GM12878 (cell line): Measurements from ENCODE around the gene PIP. TPM values are rescaled to one million over a fixed set of nuclear protein-coding genes. Genes with fewer than 3 reads are reported as not detected.

ENCODE experiments used
- ATAC-seq: fragments of 200-7000 bp; cut with Tn5 transposase; 3 replicates; pipeline ENCODE4 v1.9.1; 2020; ENCODE audit warnings: mild to moderate bottlenecking, moderate library complexity
- BruUV-seq: library from RNA; stranded (reverse); fragments of 400-500 nt; replicated peaks from 2 replicates; lab custom pipeline; 2021; lab: Mats Ljungman, UMichigan
- CTCF ChIA-PET: fragments of 300-600 bp; sonication (Branson Sonifier 250); formaldehyde crosslinking; extraction: SDS; loops from one replicate; lab custom pipeline; 2021; ENCODE audit warnings: inconsistent platforms; lab: Yijun Ruan, JAX
- POLR2A ChIA-PET: fragments of 350-600 bp; formaldehyde crosslinking; extraction: SDS; loops from one replicate; lab custom pipeline; 2021; ENCODE audit warnings: inconsistent platforms; lab: Charles Lee
- RAD21 ChIA-PET: fragments of 300-600 bp; sonication (Branson Sonifier 250); formaldehyde crosslinking; loops from one replicate; lab custom pipeline; 2023; ENCODE audit warnings: antibody characterized with exemption; ENCODE audit not compliant: unreplicated experiment; lab: Charles Lee
- SMC1A ChIA-PET: fragments of 300-600 bp; sonication (Branson Sonifier 250); formaldehyde crosslinking; loops from one replicate; lab custom pipeline; 2023; ENCODE audit not compliant: unreplicated experiment, uncharacterized antibody; lab: Charles Lee
- DNase-seq: peaks from one replicate; pipeline ENCODE4 v3.0.0-alpha.2; 2011; ENCODE audit warnings: low read depth, low spot score
- FAIRE-seq: peaks from 3 replicates; lab custom pipeline; 2011; peaks lifted over from hg19 to GRCh38; lab: Jason Lieb, UNC
- H2AFZ ChIP-seq: 2 replicates; pipeline ENCODE4 v1.6.0; 2011; ENCODE audit warnings: low read depth, low read length, control low read depth; ENCODE audit not compliant: control insufficient read depth
- H3K27ac ChIP-seq: 2 replicates; pipeline ENCODE4 v1.5.1; 2011; ENCODE audit warnings: control low read depth; ENCODE audit not compliant: control insufficient read depth, insufficient read depth
- H3K27me3 ChIP-seq, 2 experiments: replicated peaks in 1 of 2; 2 replicates each; pipeline versions ENCODE4 v1.6.0 to v1.6.1; 2011; ENCODE audit warnings: low read length in 1 of 2; ENCODE audit not compliant: control insufficient read depth in 2 of 2, insufficient read depth in 2 of 2
- H3K36me3 ChIP-seq, 2 experiments: 2 replicates each; pipeline ENCODE4 v1.5.1; 2011; ENCODE audit warnings: low read length in 1 of 2; ENCODE audit not compliant: control insufficient read depth in 2 of 2, insufficient read depth in 2 of 2
- H3K4me1 ChIP-seq: 2 replicates; pipeline ENCODE4 v1.6.1; 2011; ENCODE audit warnings: mild to moderate bottlenecking, low read length, moderate library complexity, mixed read lengths; ENCODE audit not compliant: control insufficient read depth, insufficient read depth
- H3K4me2 ChIP-seq: 2 replicates; pipeline ENCODE4 v1.6.0; 2011; ENCODE audit warnings: control low read depth; ENCODE audit not compliant: control insufficient read depth, insufficient read depth
- H3K4me3 ChIP-seq: fragments of 200-600 bp; sonication (generic); 2 replicates; pipeline ENCODE4 v1.5.1; 2016
- H3K79me2 ChIP-seq: 2 replicates; pipeline ENCODE4 v1.6.0; 2011; ENCODE audit warnings: low read length; ENCODE audit not compliant: control insufficient read depth, insufficient read depth
- H3K9ac ChIP-seq: 2 replicates; pipeline ENCODE4 v1.8.0; 2011; ENCODE audit warnings: low read length, control low read depth, mixed read lengths; ENCODE audit not compliant: control insufficient read depth, insufficient read depth
- H3K9me3 ChIP-seq: replicated peaks from 3 replicates; pipeline ENCODE4 v1.5.1; 2011; ENCODE audit warnings: mild to moderate bottlenecking, low read length; ENCODE audit not compliant: control insufficient read depth, insufficient read depth
- H4K20me1 ChIP-seq: 2 replicates; pipeline ENCODE4 v1.6.0; 2011; ENCODE audit not compliant: control insufficient read depth, insufficient read depth
- CBX5 ChIP-seq: sonication (generic); IDR thresholded peaks from 2 replicates; pipeline ENCODE4 v1.6.1; 2016; ENCODE audit warnings: low read depth, moderate library complexity, mild to moderate bottlenecking, inconsistent platforms
- HDAC6 ChIP-seq: fragments of 200-600 bp; sonication (generic); IDR thresholded peaks from one replicate; pipeline ENCODE4 v1.8.0; 2017; ENCODE audit warnings: antibody characterized with exemption; ENCODE audit not compliant: unreplicated experiment
- KAT2A ChIP-seq: conservative IDR thresholded peaks from 2 replicates; pipeline ENCODE4 v1.6.1; 2011; ENCODE audit warnings: low read depth, low read length; ENCODE audit not compliant: control insufficient read depth
- MYC ChIP-seq: IDR thresholded peaks from 2 replicates; pipeline ENCODE4 v1.6.1; 2011; ENCODE audit warnings: mild to moderate bottlenecking, low read length, moderate library complexity, inconsistent platforms; ENCODE audit not compliant: insufficient read depth, insufficient replicate concordance, insufficient read length, severe bottlenecking
- NBN ChIP-seq: fragments of 450-650 bp; IDR thresholded peaks from 2 replicates; pipeline ENCODE4 v1.6.1; 2016
- RCOR1 ChIP-seq: conservative IDR thresholded peaks from 2 replicates; pipeline ENCODE4 v1.6.1; 2012; ENCODE audit warnings: low read depth, low read length, improper control_type of control experiment
- WRNIP1 ChIP-seq: IDR thresholded peaks from 2 replicates; pipeline ENCODE4 v1.6.1; 2011; ENCODE audit warnings: low read depth, low read length, improper control_type of control experiment, borderline replicate concordance
- WGBS: methylation state at CpG from one replicate; pipeline ENCODE4 v1.1.6; 2016; ENCODE audit warnings: low lambda C conversion rate; ENCODE audit not compliant: insufficient replicate concordance, insufficient coverage; ENCODE audit errors: missing lambda C conversion rate; 5-methylcytosine and 5-hydroxymethylcytosine counted together
- in situ Hi-C: fragments of 300-500 bp; cut with MboI; formaldehyde crosslinking; loops from 9 replicates; pipeline ENCODE4 v1.14.3; 2018; ENCODE audit warnings: mixed read lengths
- intact Hi-C: fragments of 100-400 bp; cut with micrococcal nuclease; formaldehyde crosslinking; loops from one replicate; pipeline ENCODE4 v1.14.2; 2022; ENCODE audit not compliant: unreplicated experiment
- polyA plus RNA-seq, 11 experiments: library from polyadenylated mRNA; depleted of rRNA in 4 of 11; unstranded in 6 of 11; stranded (reverse) in 5 of 11; fragments of >200 nt; fragmentation: Nextera tagmentation in 4 of 11; fragmentation: Illumina TruSeq in 1 of 11; extraction: Ambion mirVana in 4 of 11; extraction: Trizol in 1 of 11; gene quantifications; 1 replicate in 1 of 11; 2 replicates in 10 of 11; pipeline versions ENCODE4 v1.2.1 to v1.2.3, GENCODE V29; 2011 to 2016; ENCODE audit warnings: inconsistent platforms in 2 of 11, missing spikeins in 2 of 11, low read depth in 1 of 11
- total RNA-seq, 4 experiments: library from RNA; depleted of rRNA in 3 of 4; stranded (reverse); fragments of >200 nt in 3 of 4; fragmentation: Illumina TruSeq in 1 of 4; extraction: Trizol in 1 of 4; gene quantifications; 2 replicates each; pipeline versions ENCODE4 v1.2.1 to v1.2.3, GENCODE V29; 2013 to 2021

The PIP gene
- total and polyA plus RNA-seq, 10 of the 15 experiments (the other 5 are each of a cell fraction or from before 2014, with no cell fraction given): not detected

DNA sequence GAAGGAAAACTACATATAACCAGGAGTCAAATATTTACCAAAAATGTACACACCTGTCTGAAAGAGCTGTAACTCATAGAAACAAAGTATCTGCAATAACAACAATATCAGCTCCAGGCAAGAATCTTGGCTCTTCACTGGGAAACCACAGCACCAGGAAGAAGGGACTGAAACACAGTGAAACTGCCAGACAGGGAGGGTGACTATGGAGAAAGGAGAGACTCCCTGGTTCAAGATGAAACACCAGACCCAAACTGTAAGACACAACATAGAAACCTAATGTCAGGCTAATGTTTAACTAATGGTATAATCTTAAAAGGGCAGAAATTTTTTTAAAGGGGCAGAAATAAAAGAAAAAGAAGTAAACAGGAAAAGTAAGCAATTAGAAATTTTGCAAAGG is 39.8 kb downstream of the PIP start:
- DNase-seq (no peak), FAIRE-seq (no peak), ATAC-seq (no peak)
- H3K4me1 ChIP-seq: no peaks in the 10 kb centered on the region
- no peaks in the 10 kb centered on the region for H3K36me3 ChIP-seq
- no peaks in the 10 kb centered on the region for H4K20me1 ChIP-seq
- ChIA-PET CTCF (no interaction called here), RAD21 (interaction anchor here (0.6 kb wide), 1 partner anchor 19 kb away, joined by 3 read pairs; no protein-coding TSS in a partner anchor), SMC1A (no interaction called here), POLR2A (no interaction called here)
- TF ChIP-seq RCOR1: no peak
- intact Hi-C loops (no loop called here), in situ Hi-C loops (no loop called here)
- no peaks in the 10 kb centered on the region; the same call in 2 of the 3 replicates for H3K9me3 ChIP-seq
- H3K27ac ChIP-seq: no peak overlapping the region
- no peak overlapping the region for H3K4me3 ChIP-seq
- H2AFZ ChIP-seq: no peak overlapping the region
- no peaks in the 10 kb centered on the region for H3K27me3 ChIP-seq
- H3K79me2 ChIP-seq: no peaks in the 10 kb centered on the region
- H3K4me2 ChIP-seq: no peak overlapping the region
- H3K9ac ChIP-seq: no peak overlapping the region
- BruUV-seq: no TSS peak

DNA sequence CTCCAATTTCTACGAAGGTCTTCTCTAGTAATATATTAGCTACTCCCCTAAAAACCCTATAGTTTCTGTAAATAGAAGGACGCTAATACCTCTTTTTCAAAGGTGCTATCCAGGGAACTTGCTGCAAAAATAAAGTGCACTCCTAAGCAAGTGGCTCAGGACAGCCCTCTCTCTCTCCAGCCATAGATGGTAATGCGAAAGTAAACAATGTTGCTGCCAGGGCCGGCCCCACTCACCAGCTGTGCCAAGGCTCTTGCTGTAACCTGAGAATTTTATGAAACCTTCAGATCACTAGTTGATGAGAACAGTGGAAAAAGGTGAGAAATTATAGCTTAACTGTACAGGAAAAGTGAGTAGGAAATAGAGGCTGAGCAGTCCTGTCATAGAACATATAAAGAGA is 40.5 kb downstream of the PIP start:
- in situ Hi-C loops: no loop called here
- no TSS peak for BruUV-seq
- no peak overlapping the region for H3K4me2 ChIP-seq
- DNase-seq: no peak
- WGBS: 27% methylated on average over 4 of the region's 4 CpGs
- ATAC-seq: no peak
- ChIA-PET POLR2A (no interaction called here), SMC1A (interaction anchor here (0.6 kb wide), 1 partner anchor 491 kb away, joined by 3 read pairs; no protein-coding TSS in a partner anchor)
- H2AFZ ChIP-seq: no peak overlapping the region
- H3K4me1 ChIP-seq: no peaks in the 10 kb centered on the region
- H3K9ac ChIP-seq: no peak overlapping the region
- no peaks in the 10 kb centered on the region for H3K27me3 ChIP-seq
- no peaks in the 10 kb centered on the region for H3K36me3 ChIP-seq
- no peak overlapping the region for H3K27ac ChIP-seq
- no peak overlapping the region for H3K4me3 ChIP-seq
- no peak for TF ChIP-seq CBX5
- TF ChIP-seq KAT2A: no peak
- TF ChIP-seq HDAC6: no peak
- no peak for TF ChIP-seq MYC
- no peak for TF ChIP-seq NBN
- TF ChIP-seq WRNIP1: no peak
- TF ChIP-seq, all 136 proteins: peak for 0
- Histone ChIP-seq H3K9me3 (no peaks in the 10 kb centered on the region; the same call in 2 of the 3 replicates), H3K79me2 (no peaks in the 10 kb centered on the region), H4K20me1 (no peaks in the 10 kb centered on the region)
- ChIA-PET CTCF (no interaction called here), RAD21 (interaction anchor here (0.6 kb wide), 1 partner anchor 20 kb away, joined by 3 read pairs; no protein-coding TSS in a partner anchor)
- no peak for FAIRE-seq
- intact Hi-C loops: no loop called here
